ENCODE data around the gene MAST4.
"Not testable (repeated sequence)": the region's sequence is repeated elsewhere in the genome, so short reads cannot be mapped to it uniquely, and the experiment has no call there.

DNA sequence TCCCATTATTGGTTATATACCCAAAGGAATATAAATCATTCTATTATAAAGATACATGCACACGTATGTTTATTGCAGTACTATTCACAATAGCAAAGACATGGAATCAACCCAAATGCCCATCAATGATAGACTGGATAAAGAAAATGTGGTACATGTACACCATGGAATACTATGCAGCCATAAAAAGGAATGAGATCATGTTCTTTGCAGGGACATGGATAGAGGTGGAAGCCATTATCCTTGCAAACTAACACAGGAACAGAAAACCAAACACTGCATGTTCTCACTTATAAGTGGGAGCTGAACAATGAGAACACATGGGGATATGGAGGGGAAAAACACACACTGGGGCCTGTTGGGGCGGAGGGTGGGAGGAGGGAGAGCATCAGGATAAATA is 99.6 kb downstream of the MAST4 start:
- TF ChIP-seq, protein P1, sequence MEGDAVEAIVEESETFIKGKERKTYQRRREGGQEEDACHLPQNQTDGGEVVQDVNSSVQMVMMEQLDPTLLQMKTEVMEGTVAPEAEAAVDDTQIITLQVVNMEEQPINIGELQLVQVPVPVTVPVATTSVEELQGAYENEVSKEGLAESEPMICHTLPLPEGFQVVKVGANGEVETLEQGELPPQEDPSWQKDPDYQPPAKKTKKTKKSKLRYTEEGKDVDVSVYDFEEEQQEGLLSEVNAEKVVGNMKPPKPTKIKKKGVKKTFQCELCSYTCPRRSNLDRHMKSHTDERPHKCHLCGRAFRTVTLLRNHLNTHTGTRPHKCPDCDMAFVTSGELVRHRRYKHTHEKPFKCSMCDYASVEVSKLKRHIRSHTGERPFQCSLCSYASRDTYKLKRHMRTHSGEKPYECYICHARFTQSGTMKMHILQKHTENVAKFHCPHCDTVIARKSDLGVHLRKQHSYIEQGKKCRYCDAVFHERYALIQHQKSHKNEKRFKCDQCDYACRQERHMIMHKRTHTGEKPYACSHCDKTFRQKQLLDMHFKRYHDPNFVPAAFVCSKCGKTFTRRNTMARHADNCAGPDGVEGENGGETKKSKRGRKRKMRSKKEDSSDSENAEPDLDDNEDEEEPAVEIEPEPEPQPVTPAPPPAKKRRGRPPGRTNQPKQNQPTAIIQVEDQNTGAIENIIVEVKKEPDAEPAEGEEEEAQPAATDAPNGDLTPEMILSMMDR (IDR thresholded peaks at IDR 0.05; ENCODE audit: low read depth, low read length) = not testable (repeated sequence)
- not testable (repeated sequence) for TF ChIP-seq EZH2phosphoT487 (IDR thresholded peaks at IDR 0.05; ENCODE audit: low read depth)

Data from OCI-LY3 (cell line).